ENCODE measurements around the gene ASCC1. TPM values are rescaled to one million over a fixed set of nuclear protein-coding genes. Genes with fewer than 3 reads are reported as not detected.

The ASCC1 gene
- total and polyA plus RNA-seq, 2 of the 13 experiments (the other 11 are each of a cell fraction or from before 2014, with no cell fraction given) = 21.6 to 30.1 TPM

- TF ChIP-seq PRDM15 (CRISPR knock-in tag; IDR thresholded peaks at IDR 0.05) = no peak
- TF ChIP-seq ZNF253 (CRISPR knock-in tag; IDR thresholded peaks at IDR 0.05; ENCODE audit: borderline replicate concordance) = no peak
- no peak for TF ChIP-seq ZNF605 (CRISPR knock-in tag; IDR thresholded peaks at IDR 0.05)
- no peak for TF ChIP-seq HNF4G (IDR thresholded peaks at IDR 0.05; ENCODE audit: borderline replicate concordance, low read depth, low read length)
- TF ChIP-seq HNF4G (CRISPR knock-in tag; IDR thresholded peaks at IDR 0.05; ENCODE audit: borderline replicate concordance, low read depth) = no peak
- TF ChIP-seq ARID5B (CRISPR knock-in tag; IDR thresholded peaks at IDR 0.05) = no peak
- no peak for TF ChIP-seq ZXDC (CRISPR knock-in tag; IDR thresholded peaks at IDR 0.05)
- TF ChIP-seq NCOA2 (CRISPR knock-in tag; IDR thresholded peaks at IDR 0.05) = no peak
- no peak for TF ChIP-seq ZNF281 (CRISPR knock-in tag; IDR thresholded peaks at IDR 0.05; ENCODE audit: borderline replicate concordance)
- TF ChIP-seq BHLHE40 (IDR thresholded peaks at IDR 0.05; ENCODE audit: low read length) = no peak
- TF ChIP-seq TRIM24 (CRISPR knock-in tag; IDR thresholded peaks at IDR 0.05) = no peak
- 0 out of 2 replicates have a peak, but pooled peaks have one; percentile 15 for TF ChIP-seq SALL1 (CRISPR knock-in tag; IDR thresholded peaks at IDR 0.05)
- no peak for TF ChIP-seq BRF2 (CRISPR knock-in tag; IDR thresholded peaks at IDR 0.05)
- peak; percentile 49; the same call in 1 of the 2 replicates for TF ChIP-seq SMC3 (IDR thresholded peaks at IDR 0.05; ENCODE audit: low read length)
These were observed 146.1 kb downstream of the ASCC1 start (continued) for GRCh38 chr10:72069751-72070526.

Measured in HepG2 (cell line).